ENCODE results near the gene RBM12.

RBM12 gene

DNA sequence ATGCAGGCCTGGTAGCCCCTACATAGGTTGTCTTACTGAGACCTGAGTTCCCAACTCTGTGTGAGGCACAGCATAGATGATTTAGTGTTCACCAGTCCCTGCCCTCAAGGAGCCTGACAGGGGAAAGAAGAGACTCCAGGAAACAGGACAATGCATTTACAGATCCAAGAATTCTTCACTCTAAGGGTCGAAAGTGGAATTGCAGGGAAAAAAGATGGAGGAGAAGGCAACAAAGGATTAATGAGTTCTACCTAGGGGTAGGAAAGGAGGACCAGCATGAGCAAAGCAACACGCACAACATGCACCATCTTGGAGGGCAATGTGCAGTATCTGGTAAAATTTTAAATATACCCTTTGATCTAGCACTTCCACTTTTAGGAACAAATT, 43.1 kb downstream of the RBM12 start:
- no peak for DNase-seq (ENCODE audit: low read depth in 2 of 2, low spot score in 1 of 2)

DNA sequence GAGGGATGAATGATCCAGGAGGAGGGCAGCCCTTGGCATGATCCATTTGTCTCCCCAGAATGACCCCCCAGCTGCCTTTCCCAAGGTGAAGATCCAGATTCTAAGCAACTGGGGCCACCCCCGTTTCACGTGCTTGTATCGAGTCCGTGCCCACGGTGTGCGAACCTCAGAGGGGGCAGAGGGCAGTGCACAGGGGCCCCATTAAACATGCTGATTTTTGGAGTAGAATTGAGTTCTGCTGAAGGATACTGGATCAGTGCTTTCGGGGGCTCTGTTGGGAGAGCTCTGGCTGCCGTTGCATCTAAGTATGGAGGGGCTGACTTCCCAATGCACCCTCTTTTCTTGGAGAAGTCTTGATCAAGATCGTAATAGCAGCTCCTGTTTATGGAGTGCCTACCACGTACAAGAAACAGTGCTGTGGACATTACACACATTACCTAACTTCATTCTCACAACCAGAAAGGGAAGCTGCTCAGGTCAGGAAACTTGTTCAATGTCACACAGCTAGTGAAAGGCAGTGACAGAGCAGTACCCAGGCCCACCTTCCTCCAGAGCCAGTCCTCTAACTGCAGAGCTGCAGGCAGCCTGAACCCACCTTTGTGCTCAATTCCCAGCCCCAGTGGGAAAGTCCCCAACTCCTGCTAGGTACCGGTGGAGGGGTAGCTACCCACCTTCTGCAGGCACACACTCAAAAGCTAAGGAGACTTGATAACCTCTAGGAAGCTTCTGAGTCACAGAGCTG, 43.7 kb downstream of the RBM12 start:
- DNase-seq (ENCODE audit: low read depth in 2 of 2, low spot score in 1 of 2) = no peak

DNA sequence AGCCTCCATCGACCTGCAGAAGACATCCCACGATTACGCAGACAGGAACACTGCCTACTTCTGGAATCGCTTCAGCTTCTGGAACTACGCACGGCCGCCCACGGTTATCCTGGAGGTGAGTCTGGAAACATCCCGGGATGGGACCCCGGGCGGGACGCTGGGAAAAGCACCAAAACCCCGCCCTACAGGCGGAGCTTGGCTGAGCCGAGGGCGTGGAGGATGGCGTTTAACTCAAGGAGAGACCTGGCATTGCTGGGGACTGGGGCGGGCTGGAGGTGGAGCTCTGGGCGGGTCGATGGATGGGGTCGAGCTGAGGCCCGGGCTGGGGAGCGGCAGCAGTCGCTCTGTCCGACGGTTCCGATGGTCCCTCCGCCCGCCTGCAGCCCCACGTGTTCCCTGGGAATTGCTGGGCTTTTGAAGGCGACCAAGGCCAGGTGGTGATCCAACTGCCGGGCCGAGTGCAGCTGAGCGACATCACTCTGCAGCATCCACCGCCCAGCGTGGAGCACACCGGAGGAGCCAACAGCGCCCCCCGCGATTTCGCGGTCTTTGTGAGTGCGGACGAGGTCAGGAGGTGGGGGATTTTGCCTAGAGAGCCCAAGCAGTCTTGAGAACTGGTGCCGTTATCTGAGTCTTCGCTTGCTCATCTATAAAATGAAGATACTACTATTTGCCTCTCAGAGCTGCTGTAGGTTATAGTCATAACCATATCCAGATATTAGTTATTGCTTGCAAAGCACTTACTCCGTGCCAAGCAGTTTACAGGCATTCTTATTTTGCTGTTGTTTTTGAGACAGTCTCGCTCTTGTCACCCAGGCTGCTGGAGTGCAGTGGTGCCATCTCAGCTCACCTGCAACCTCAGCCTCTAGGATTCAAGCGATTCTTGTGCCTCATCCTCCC, 45.3 kb downstream of the RBM12 start:
- DNase-seq (ENCODE audit: low read depth in 2 of 2, low spot score in 1 of 2) = peak; percentile 38 to 60

DNA sequence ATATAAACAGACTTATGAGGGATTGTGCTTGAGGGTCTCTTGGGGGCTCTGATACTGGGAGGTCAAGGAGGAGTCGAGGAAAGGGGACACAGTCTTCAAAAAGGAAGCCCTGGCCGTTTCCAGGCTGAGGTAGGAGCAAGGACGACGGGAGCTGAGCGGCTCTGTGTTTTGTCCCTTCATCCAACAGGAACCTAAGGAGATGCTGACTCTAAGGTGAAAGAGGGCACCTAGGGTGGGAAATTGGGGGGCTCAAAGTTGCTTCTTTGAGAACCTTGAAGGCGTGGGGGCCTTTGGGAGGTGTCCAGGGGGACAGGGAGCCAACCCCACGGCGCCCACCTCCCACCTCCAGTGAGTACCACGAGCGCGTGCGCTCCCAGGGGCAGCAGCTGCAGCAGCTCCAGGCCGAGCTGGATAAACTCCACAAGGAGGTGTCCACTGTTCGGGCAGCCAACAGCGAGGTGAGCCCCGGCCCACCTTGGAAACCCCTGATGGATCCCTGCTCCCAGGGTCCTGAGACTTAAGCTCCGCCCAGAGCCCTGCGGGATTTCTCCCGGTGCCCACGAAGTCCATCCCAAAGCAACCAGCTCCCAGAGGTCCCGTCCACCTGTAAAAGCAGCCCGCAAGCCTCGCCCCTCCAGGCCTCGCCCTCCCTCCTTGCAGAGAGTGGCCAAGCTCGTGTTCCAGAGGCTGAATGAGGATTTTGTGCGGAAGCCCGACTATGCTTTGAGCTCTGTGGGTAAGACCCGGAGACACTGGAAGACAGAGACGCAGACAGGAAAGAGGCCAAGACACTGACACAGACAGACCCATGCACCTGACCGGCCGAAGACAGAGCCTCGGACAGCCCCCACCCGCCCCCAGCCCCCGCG, 46.2 kb downstream of the RBM12 start:
- DNase-seq (ENCODE audit: low read depth in 2 of 2, low spot score in 1 of 2) = no peak

DNA sequence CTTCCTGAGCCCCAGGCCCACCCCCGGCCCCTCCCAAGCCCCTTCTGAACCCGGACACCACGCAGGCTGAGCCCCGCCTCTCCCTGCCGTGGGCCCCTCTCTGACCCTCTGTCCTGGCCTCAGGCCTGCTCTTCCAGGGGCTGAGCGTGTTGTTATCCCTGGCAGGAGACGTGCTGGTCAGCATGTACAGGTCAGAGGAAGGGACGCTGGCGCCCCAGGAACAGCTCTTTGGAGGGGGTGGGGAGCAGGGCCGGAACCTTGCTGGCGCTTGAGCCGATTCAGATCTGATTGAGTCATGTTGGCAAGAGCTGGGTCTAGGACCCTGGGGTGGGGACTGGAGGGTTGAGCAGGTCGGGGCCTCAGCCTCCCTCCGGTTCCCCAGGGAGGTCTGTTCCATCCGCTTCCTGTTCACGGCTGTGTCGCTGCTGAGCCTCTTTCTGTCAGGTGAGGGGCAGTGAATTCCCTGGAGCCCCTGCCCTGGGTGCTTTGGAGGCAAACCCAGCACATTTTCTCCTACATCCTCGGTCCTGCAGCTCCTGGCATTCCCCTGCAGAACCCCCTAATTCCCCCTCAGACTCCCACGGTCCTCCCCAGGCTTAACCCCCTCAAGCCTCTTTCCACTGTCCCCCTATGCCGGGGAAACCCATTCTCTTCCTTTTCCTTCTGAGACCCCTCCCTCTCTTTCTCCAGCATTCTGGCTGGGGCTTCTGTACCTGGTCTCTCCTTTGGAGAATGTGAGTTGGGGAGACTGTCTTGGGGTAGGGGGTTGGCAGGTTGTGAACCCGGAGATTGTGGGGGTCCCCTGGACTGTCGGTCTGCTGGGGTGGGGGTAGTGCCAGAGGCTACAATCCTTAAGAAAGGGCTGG, 47.1 kb downstream of the RBM12 start:
- DNase-seq (ENCODE audit: low read depth in 2 of 2, low spot score in 1 of 2) = no peak

DNA sequence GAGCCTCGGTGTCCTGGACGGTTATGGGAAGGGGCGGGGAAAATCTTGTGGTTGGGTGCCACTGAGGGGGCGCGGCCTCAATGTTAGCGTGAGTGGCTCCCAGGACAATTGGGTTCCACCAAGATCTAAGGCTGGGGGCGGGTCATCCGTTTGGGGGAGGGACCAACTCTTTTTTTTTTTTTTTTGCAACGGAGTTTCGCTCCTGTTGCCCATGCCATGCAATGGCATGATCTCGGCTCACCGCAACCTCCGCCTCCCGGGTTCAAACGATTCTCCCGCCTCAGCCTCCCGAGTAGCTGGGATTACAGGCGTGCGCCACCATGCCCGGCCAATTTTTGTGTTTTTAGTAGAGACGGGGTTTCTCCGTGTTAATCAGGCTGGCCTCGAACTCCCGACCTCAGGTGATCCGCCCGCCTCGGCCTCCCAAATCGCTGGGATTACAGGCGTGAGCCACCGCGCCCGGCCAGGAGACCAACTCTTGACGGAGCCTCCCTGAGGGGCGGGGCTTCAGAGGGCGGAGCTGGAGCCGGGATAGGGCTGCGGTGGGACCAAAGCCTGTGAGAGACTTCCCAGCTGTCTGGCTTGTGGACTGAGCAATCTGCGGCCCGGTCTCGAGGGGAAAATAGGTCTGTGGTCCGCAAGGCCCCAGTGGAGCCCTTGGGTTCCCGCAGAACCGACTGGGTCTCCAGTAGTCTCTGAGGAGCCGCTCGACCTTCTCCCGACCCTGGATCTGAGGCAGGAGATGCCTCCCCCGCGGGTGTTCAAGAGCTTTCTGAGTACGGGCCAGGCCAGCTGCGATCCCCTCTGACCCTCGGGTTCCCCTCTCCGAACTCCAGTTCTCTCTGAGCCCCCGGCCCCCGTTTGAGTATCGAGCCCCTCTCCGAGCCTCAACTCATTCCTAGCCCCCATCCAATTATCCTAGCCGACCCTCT, 48.0 kb downstream of the RBM12 start:
- DNase-seq (ENCODE audit: low read depth in 2 of 2, low spot score in 1 of 2) = peak in 1 of 2 donors; percentile 12

DNA sequence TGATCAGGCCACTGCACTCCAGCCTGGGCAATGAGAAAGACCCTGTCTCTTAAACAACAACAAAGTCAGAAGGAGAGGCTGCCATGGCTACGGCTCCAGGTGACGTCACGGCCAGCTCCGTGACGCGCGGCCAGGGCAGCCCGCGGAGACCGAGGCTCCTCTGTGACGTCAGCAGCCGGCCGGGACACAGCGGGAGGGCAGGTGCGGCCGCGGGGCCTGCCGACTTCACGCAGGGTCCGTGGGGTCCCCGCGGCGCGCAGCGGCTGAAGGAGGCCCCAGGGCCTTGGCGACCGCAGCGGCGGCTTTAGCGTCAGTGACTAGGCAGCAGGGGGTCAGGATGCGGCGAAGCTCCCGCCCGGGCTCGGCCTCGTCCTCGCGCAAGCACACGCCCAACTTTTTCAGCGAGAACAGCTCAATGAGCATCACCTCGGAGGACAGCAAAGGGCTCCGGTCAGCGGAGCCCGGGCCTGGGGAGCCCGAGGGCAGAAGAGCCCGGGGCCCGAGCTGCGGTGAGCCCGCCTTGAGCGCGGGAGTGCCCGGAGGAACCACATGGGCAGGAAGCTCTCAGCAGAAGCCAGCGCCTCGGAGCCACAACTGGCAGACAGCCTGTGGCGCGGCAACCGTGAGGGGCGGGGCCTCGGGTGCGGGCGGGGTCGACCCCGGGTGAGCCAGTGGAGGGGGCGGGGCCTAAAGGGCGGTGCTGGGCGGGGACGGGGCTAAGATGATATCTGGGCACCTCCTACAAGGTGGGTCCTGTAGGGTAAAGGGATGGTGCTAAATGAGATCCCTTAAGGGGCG, 48.8 kb downstream of the RBM12 start, which contains the start of gene SPAG4:
Gene SPAG4, plus strand, starts transcription at position 163 of the 798 bp plus-strand sequence. Its CDS starts 175 bp downstream, at position 338.
- DNase-seq (ENCODE audit: low read depth in 2 of 2, low spot score in 1 of 2) = peak; percentile 100

DNA sequence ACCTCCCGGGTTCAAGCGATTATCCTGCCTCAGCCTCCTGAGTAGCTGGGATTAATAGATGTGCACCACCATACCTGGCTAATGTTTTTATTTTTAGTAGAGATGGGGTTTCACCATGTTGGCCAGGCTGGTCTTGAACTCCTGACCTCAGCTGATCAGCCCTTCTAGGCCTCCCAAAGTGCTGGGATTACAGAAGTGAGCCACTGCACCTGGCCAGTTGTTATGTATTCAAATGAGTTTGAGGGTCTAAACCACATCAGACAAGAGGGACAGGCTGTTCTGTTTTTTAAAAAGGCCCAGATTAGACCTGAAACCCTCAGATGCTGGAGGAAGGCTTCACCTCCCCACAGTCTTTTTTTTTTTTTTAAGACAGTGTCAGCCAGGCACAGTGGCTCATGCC, 53.2 kb downstream of the RBM12 start:
- DNase-seq (ENCODE audit: low read depth in 2 of 2, low spot score in 1 of 2) = no peak

DNA sequence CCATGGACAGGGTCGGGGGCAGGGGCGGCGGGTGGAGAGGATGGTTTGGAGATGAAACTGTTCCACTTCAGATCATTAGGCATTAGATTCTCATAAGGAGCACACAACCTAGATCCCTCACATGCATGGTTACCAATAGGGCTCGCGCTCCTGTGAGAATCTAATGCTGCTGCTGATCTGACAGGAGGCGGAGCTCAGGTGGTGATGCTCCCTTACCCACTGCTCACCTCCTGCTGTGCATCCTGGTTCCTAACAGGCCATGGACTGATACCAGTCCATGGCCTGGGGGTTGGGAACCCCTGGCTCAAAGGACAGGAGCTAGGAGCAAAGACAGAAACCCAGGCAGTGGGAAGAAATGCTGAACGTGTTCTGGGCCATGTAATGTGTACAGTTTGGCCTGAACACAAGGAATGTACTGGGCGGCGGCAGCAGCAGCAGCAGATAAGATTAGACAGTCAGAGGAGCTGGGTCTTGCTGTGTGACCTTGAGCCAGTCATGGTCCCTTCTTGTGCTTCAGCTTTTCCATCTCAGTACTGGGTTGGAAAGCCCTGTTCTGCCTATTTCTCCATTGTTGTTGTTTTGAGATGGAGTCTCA, 53.8 kb downstream of the RBM12 start:
- no peak for DNase-seq (ENCODE audit: low read depth in 2 of 2, low spot score in 1 of 2)

DNA sequence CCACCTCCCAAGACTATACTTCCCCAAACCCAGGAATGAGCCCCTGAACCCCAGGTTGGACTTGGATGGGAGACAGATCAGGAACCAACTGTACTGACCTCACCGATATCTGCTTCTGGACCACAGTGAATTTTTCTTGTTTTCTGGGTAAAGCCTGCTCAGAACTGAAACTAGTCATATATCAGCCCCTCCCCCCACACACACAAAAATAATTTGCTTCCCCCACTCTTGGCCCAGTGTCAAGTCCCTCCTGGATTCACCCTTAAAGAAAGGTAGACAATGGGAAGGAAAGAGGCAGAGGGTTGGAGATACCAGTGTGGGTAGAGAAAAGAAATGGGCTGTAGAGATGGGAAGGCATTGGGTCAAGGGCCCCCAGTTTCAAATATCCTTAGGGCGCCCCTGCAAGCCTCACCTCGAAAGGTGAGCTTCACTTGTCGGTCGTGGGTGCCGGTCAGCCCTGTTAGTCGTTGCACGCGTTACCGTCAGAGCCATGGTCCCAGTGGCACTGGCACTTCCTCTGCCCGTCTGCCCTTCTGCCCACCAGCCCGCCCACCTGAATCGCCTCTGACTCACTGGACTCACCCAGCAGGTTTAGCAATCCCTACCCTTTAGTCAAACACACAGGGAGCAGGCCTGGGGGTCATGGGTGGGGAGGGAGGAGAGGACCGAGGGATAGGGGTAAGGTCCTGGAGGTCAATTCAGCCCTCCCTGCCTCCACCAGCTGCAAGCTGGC, 57.5 kb downstream of the RBM12 start:
- no peak for DNase-seq (ENCODE audit: low read depth in 2 of 2, low spot score in 1 of 2)

DNA sequence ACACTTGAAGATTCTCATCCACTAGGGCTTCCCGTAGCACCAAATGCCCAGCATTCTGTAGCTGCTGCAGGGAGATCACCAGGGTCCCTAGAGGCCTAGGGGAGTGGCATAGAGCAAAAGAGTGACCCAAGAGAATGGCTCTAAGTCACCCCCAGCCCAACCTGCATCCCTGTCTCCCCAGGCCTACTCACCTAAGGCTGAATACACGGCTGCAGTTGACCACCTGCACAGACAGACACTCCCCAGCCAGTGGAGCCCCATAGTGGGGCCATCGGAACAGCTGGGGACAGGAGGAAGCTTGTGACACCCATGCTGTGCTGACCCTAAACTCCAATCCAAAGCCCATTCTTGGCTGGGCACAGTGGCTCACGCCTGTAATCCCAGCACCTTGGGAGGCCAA, 58.6 kb downstream of the RBM12 start:
- DNase-seq (ENCODE audit: low read depth in 2 of 2, low spot score in 1 of 2) = no peak

DNA sequence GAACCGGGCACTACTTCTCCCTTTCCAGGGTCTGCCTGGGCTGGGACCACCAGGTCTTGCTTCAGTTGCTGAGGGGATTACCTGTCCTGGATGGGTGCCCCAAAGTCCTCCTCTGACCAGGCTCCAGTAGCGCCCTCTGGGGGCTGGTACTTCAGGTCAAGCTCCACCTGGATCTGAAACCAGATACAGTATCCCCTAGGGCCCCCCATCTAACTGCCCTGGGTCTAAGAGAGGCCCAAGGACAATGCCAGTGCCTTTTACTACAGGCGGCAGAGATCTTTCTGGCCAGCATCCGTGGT, 60.3 kb downstream of the RBM12 start:
- DNase-seq (ENCODE audit: low read depth in 2 of 2, low spot score in 1 of 2) = no peak

DNA sequence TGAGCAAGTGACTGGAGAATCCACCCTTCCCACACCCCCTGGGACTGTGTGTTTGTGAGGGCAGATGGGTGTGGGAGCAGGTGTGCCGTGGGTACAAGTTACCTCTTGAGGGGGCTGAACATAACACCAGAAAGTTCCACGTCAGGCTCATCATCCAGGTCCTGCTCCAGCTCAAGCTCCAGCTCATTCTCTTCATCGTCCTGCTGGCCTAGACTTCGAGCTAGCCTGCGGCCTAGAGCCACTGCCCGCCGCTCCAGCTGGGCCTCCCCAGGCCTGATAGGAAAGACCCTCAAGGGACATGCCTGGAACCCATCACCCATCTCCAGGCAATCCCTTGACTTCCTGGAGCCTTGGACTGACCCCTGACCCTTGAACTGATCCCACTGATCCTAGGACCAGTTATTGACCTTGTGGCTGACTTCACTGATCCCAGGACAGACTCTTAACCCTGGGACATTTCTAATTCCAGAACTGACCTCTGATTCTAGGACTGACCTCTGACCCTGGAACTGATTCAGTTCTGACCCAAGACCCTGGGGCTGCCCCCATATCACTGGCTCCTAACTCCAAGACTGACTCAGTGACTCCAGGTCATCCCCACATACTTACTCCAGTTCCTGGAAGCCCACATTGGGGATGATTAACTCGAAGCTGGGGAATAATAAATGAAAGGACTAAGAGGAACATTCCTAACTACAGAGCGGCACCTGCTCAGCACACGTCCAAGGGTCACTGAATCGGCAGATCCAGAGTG, 60.8 kb downstream of the RBM12 start:
- no peak for DNase-seq (ENCODE audit: low read depth in 2 of 2, low spot score in 1 of 2)

DNA sequence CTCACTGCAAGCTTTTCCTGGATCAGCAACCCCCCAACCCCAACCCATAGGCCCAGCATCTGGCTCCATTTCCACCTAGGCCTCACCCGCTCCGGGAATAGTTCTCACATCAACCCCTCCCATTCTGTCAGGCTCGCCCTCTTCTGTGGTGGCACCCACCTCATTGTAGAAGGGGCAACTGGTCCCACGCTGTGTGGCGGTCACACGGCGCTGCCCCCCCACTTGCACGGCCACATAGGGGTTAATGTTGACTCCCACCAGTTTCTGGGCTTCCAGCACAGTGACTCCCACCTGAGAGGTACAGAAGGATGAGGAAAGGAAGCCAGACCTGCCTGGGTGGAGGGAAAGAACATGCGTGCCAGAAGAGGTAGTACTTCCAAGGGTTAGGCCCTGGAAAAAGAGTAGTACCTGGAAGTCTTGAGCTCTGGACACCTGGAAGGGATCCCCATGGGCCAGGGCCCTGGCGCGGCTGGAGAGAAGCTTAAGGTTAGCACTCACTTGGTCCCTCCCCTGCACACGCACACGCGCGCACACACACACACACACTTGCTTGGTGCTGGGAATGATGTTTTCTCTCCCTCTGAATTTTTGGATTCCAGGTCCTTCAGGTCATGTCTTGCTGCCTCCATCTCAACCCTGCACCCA, 61.7 kb downstream of the RBM12 start:
- no peak for DNase-seq (ENCODE audit: low read depth in 2 of 2, low spot score in 1 of 2)

DNA sequence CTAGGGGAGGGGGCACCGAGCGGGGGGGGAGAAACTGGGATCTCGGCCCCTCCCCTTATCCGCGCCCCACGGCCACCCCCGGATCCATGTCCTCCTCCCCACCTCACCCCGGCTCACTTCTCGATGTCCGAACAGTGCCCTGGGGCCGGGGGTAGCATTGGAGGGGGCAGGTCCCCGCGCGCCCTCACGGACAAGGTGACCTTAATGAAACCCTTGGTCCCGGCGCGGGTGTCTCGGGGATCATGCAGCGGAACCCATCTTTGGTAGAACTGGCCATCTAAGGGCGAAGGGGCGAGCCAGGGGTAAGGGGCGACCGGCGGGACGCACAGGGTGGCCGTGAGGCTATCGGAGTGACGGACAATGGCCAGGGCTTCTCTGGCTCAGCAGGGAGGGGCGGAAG, 62.7 kb downstream of the RBM12 start:
- DNase-seq (ENCODE audit: low read depth in 2 of 2, low spot score in 1 of 2) = no peak

All from stimulated activated CD8-positive, alpha-beta memory T cell treated with anti-CD3 and anti-CD28 coated beads, Interleukin-4, amount 100 ng/mL, for 4 hours (primary cell).